ENCODE measurements around the gene NDRG4.

The NDRG4 gene, protein sequence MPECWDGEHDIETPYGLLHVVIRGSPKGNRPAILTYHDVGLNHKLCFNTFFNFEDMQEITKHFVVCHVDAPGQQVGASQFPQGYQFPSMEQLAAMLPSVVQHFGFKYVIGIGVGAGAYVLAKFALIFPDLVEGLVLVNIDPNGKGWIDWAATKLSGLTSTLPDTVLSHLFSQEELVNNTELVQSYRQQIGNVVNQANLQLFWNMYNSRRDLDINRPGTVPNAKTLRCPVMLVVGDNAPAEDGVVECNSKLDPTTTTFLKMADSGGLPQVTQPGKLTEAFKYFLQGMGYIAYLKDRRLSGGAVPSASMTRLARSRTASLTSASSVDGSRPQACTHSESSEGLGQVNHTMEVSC

GRCh38 chr16:58499615-58500351 is at the start of gene NDRG4:
Gene NDRG4 (plus strand): TSS chr16:58500143. CDS start chr16:58500249, 106 bp downstream.
- peak; percentile 67 to 91 for DNase-seq

- no peak for DNase-seq
Measured at GRCh38 chr16:58450590-58450989, 49.4 kb upstream of the NDRG4 start.

DNA sequence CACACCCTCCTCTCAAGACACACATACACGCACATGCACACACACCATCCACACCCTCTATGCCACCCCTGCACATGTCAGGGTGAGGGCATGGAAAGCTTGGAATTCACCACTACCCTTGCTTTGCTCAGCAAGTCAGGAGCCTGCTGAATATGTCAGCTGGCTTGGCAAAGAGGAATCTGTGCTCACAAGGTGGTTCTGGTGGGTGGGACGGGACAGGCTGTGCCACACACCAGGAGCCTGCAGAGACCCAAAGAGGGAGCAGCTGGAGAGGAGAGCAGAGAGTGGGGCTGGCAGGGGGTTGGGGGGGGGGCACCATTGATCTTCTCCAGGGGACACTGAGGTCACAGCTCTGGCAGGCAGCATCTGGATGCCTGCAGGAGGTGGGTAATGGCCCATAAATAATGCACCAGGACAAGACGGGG is 48.7 kb upstream of the NDRG4 start:
- DNase-seq: no peak

GRCh38 chr16:58451945-58452401 is 48.0 kb upstream of the NDRG4 start:
- no peak for DNase-seq

GRCh38 chr16:58452640-58453039 is 47.3 kb upstream of the NDRG4 start:
- no peak for DNase-seq

- DNase-seq: no peak
Measured at GRCh38 chr16:58454178-58454577, 45.8 kb upstream of the NDRG4 start.

DNA sequence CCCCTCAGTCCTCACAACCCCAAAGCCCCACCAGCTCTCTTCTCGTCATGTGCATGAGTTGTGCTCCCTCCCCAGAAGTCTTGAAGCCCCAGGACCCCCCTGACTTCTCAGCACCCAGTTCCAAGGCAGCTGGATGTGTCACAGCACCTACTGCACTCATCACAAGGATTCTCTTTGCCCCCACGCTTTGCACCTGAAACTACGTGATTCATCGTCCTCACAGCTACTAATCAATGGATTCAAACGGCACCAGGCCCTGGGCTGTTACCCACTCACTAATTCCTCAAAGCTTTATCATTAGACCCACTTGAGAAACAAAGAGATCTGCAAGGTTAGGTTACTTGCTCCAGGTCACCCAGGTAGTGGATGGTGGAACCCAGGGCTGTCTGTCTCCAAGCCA is 45.1 kb upstream of the NDRG4 start:
- no peak for DNase-seq

- DNase-seq: no peak
Measured at GRCh38 chr16:58455750-58456149, 44.2 kb upstream of the NDRG4 start.

GRCh38 chr16:58456193-58456592 is 43.8 kb upstream of the NDRG4 start:
- DNase-seq: no peak

DNA sequence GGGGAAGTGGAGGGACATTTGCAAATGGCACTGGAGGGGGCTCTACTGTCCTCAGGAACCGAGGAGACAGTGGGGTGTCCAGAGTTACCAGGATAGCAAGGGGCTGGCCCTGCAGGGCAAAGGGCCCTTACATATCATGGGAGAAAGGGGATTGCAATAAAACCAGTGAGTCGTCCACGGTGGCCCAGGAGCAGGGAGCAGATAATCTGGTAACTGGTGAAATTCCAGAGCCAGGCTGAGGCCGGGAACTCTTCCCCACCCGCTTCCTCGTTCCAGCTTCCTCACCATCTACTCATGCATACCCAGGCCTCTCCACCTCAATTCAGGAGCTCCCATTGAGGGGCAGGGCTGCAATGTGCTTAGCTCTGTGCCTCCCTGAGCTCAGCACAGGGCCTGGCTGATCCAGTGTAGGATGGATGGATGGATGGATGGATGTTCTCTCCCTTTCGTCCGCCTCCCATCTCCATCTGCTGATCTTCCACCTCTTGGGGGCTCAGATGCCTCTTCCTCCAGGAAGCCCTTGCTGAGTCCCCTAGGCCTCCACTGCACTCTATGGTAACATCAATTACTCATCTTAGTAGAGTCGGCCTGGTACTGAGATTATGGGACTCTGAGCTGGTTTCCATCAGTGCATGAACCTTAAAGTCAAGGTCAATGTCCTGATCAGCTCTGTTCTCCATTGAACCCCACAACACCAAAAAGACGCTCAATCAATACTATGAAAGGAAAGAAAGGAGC is 41.2 kb upstream of the NDRG4 start:
- no peak for DNase-seq

DNA sequence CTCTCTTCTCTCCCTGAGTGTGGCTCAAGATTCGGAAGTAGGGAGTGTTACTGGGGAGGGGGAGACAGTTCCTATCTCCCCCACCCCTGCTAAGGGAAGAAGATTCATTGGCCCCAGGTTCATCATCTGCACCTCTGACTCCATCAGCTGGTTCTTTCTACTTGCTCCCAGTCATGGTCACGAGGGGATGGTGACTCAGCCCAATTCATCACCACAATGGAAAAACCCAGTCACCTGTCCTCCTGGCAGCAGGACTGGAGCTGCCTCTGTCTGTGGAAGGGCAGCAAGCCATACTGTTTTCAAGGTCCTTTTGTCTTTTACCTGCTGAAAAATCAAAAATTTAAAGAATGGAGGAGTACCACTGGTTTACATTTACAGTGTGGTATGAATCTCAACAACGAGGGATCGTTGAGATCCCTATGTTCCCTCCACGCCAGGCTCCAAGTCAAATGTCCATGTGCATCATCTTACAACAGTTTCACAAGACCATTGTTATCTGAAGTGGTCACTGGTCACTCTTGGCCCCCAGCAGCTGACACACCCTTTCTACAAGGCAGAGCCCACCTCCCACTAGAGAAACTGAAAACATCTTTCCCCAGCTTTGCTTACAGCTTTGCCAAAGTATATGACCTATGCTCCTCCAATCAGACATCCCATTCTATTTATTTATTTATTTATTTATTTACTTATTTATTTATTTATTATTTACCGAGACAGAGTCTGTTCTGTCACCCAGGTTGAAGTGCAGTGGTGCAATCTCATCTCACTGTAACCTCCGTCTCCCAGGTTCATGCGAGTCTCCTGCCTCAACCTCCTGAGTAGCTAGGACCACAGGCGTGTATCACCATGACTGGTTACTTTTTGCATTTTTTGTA is 40.4 kb upstream of the NDRG4 start:
- peak; percentile 27 to 42 for DNase-seq

- DNase-seq: no peak
Measured at GRCh38 chr16:58460219-58460610, 39.7 kb upstream of the NDRG4 start.

GRCh38 chr16:58461056-58461455 is 38.9 kb upstream of the NDRG4 start:
- DNase-seq: no peak

DNA sequence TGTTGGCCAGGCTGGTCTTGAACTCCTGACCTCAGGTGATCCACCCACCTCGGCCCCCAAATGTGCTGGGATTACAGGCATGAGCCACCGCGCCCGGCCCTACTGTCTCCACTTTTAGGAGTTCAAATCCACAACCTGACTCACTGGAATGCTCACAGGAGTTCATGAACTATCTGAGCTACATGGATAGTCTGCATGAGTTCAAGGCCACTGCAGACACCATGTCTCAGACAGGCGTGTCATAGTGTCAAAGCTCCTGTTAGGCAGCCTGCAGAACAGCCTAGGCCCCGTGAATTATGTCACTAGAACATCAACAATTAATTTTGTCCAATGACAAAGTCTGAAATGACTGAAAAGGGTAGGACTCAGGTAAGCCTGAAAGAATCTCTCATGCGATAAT is 38.3 kb upstream of the NDRG4 start:
- no peak for DNase-seq

- peak; percentile 70 to 73 for DNase-seq
Measured at GRCh38 chr16:58462089-58462488, 37.9 kb upstream of the NDRG4 start.

GRCh38 chr16:58462499-58462996 is 37.4 kb upstream of the NDRG4 start:
- no peak for DNase-seq

- DNase-seq: no peak
Measured at GRCh38 chr16:58462997-58463941, 36.7 kb upstream of the NDRG4 start.

DNA sequence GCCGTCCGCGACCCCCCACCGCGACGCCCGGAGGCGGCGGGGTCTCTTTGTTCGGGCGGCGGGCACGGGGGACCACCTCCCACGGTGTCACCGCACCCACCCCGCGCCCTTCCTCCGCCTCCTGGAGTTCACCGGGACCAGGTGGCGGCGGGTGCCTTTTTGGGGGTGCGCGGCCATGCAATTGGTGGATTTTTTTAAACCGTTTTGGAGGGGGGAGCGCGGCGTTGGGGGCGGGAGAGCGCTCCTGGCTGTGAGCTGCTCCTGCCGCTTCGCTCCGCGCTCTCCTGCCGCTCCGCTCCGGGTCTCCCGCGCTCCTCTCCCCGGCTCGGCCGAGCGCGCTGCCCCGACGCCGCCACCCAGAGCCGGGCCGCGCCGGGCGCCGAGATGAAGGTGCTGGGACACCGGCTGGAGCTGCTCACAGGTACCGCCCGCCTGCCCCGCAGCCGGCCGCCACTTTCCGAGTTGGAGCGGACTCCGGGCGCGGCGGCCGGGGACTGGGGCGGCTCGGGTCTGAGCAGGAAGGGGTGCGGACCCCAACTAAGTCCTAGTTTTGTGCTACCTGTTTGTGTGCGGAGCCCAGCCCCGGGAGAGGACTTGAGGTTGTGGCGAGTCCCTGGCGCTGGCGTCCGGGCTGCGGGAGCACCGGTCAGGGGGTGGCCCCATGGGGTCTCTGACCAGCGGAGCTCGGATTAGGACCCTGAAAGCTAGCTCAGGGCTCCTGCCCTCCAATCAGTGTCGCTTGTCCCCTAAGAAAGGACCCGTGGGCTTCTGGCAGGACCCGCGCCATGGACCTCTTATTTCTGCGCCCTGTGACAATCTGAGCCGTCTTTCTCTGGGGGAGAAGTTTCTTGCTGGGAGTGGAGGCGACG is 35.7 kb upstream of the NDRG4 start:
- peak; percentile 15 to 57 for DNase-seq

- DNase-seq: no peak
Measured at GRCh38 chr16:58464916-58465731, 34.8 kb upstream of the NDRG4 start.
